Measurements from ENCODE around the gene MACROD1.

MACROD1 gene

GRCh38 chr11:64131683-64132190 is 34.2 kb downstream of the MACROD1 start:
- DNase-seq (ENCODE audit: low read depth in 3 of 3), result no peak

GRCh38 chr11:64130618-64131017 is 35.3 kb downstream of the MACROD1 start:
- no peak for DNase-seq (ENCODE audit: low read depth in 3 of 3)

GRCh38 chr11:64129403-64129802 is 36.5 kb downstream of the MACROD1 start:
- DNase-seq (ENCODE audit: low read depth in 3 of 3), result no peak

GRCh38 chr11:64128255-64129006 is 37.5 kb downstream of the MACROD1 start:
- DNase-seq (ENCODE audit: low read depth in 3 of 3), result no peak

- no peak for DNase-seq (ENCODE audit: low read depth in 3 of 3)
Measured at GRCh38 chr11:64127267-64128072, 38.4 kb downstream of the MACROD1 start.

GRCh38 chr11:64126796-64127195 is 39.1 kb downstream of the MACROD1 start:
- DNase-seq (ENCODE audit: low read depth in 3 of 3), result no peak

- no peak for DNase-seq (ENCODE audit: low read depth in 3 of 3)
Measured at GRCh38 chr11:64126371-64126770, 39.5 kb downstream of the MACROD1 start.

GRCh38 chr11:64125676-64126075 is 40.2 kb downstream of the MACROD1 start:
- DNase-seq (ENCODE audit: low read depth in 3 of 3), result no peak

GRCh38 chr11:64124147-64124546 is 41.8 kb downstream of the MACROD1 start:
- DNase-seq (ENCODE audit: low read depth in 3 of 3), result no peak

GRCh38 chr11:64123679-64124078 is 42.2 kb downstream of the MACROD1 start:
- DNase-seq (ENCODE audit: low read depth in 3 of 3), result no peak

- no peak for DNase-seq (ENCODE audit: low read depth in 3 of 3)
Measured at GRCh38 chr11:64122411-64123410, 43.2 kb downstream of the MACROD1 start.

- no peak for DNase-seq (ENCODE audit: low read depth in 3 of 3)
Measured at GRCh38 chr11:64121663-64122410, 44.1 kb downstream of the MACROD1 start.

GRCh38 chr11:64120951-64121569 is 44.9 kb downstream of the MACROD1 start:
- no peak for DNase-seq (ENCODE audit: low read depth in 3 of 3)

- DNase-seq (ENCODE audit: low read depth in 3 of 3), result no peak
Measured at GRCh38 chr11:64119700-64120099, 46.2 kb downstream of the MACROD1 start.

GRCh38 chr11:64118876-64119665 is 46.8 kb downstream of the MACROD1 start:
- no peak for DNase-seq (ENCODE audit: low read depth in 3 of 3)

- DNase-seq (ENCODE audit: low read depth in 3 of 3), result no peak
Measured at GRCh38 chr11:64117763-64118459, 48.0 kb downstream of the MACROD1 start.

GRCh38 chr11:64115531-64116522 is 50.1 kb downstream of the MACROD1 start:
- no peak for DNase-seq (ENCODE audit: low read depth in 3 of 3)

GRCh38 chr11:64114231-64114630 is 51.7 kb downstream of the MACROD1 start:
- no peak for DNase-seq (ENCODE audit: low read depth in 3 of 3)

All from stimulated activated CD4-positive, alpha-beta T cell treated with anti-CD3 and anti-CD28 coated beads, TNF-alpha, amount 100 ng/mL, for 48 hours (primary cell).